ENCODE results near the gene RGS10. TPM values are rescaled to one million over a fixed set of nuclear protein-coding genes. Genes with fewer than 3 reads are reported as not detected.

RGS10 gene
- total and polyA plus RNA-seq, 12 donors: 1.9 to 16.5 (median 3.8) TPM

DNA sequence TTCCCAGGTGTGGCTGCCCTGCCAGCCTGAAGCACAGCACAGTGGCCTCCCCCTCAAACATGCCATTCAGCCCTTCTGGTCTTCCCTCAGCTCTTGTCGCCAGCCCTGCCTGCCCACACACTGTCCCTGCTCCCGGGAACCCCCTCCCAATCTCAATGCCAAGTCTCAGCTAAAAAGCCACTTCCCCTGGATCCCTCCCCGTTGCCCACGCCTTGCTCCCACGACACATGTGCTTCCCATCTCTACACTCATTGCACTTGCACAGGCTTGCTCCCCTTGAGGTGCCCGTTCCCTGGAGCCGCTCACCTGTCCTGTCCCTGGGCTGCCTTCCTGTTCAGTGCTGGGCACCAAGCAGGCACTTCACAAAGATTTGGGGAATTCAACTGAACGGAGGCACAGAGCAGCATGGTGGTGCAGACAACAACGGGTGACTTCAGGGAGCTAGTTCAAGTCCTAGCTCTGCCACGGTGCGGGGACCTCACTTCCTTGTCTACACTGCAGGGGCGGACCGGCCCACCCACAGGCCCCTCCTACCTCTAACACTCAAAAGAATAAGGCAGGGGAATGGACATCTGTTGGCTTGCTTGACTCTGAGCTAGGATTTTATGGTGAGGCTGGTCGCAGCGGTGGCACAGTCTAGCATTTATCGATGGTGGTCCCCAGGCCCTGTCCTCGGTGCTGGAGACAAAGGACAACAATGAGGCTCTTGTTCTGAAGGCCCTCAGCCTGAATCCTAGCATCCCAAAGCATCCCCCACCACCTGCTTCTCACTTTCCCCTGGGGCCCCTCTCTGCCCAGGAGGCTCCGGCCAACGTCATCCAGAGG is 18.4 kb downstream of the RGS10 start:
- ATAC-seq: peak in 3 of 8 donors; percentile 12 to 43 (median 40)
- peaks cover 0 to 6% (median 0%) of the 10 kb centered on the region in 7 donors for H3K27me3 ChIP-seq

DNA sequence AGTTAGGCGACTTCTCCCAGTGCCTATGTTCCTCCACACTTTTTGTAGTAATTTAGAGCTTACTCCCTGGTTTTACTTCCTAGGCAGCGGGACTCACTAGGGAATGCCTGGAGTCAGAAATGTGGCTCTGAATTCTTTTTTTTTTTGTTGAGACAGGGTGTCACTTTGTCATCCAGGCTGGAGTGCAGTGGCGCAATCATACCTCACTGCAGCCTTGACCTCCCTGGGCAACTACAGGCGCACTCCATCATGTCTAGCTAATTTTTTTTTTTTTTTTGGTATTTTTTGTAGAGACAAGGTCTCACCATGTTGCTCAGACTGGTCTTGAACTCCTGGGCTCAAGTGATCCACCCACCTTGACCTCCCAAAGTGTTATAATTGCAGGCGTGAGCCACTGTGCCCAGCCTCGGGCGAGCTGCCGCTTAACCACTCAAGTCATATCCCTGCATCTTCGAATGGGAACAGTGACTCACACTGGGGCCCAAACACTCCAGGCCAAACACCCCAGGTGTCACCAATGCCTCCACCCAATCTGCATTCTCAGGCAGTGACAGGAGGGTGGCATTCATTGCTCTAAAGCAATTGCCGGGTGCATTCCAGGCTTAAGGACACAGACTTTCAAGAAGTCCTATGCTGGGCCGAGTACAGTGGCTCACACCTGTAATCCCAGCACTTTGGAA is 19.6 kb downstream of the RGS10 start:
- no peak overlapping the region for H3K4me3 ChIP-seq
- H3K27ac ChIP-seq: no peak overlapping the region
- no peaks in the 10 kb centered on the region for H3K9me3 ChIP-seq
- intact Hi-C loops (cut with DNase I): no loop called here
- H3K4me1 ChIP-seq: peaks cover 0 to 19% (median 0%) of the 10 kb centered on the region in 9 donors
- TF ChIP-seq, protein P1, sequence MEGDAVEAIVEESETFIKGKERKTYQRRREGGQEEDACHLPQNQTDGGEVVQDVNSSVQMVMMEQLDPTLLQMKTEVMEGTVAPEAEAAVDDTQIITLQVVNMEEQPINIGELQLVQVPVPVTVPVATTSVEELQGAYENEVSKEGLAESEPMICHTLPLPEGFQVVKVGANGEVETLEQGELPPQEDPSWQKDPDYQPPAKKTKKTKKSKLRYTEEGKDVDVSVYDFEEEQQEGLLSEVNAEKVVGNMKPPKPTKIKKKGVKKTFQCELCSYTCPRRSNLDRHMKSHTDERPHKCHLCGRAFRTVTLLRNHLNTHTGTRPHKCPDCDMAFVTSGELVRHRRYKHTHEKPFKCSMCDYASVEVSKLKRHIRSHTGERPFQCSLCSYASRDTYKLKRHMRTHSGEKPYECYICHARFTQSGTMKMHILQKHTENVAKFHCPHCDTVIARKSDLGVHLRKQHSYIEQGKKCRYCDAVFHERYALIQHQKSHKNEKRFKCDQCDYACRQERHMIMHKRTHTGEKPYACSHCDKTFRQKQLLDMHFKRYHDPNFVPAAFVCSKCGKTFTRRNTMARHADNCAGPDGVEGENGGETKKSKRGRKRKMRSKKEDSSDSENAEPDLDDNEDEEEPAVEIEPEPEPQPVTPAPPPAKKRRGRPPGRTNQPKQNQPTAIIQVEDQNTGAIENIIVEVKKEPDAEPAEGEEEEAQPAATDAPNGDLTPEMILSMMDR (IDR thresholded peaks at IDR 0.05): no peak
- peaks cover 0 to 6% (median 0%) of the 10 kb centered on the region in 7 donors for H3K27me3 ChIP-seq
- WGBS, 2 donors: 93 to 97% methylated on average over 11 of the region's 11 CpGs
- ATAC-seq (peak in 2 of 8 donors; percentile 14), DNase-seq (no peak)
- H3K36me3 ChIP-seq: peaks cover 0 to 50% (median 0%) of the 10 kb centered on the region in 9 donors

More for the DNA sequence above, 18.4 kb downstream of the RGS10 start:
- Histone ChIP-seq H3K9me3 (no peaks in the 10 kb centered on the region), H3K4me3 (no peak overlapping the region), H3K36me3 (peaks cover 0 to 50% (median 0%) of the 10 kb centered on the region in 9 donors), H3K27ac (no peak overlapping the region), H3K4me1 (peaks cover 0 to 7% (median 0%) of the 10 kb centered on the region in 9 donors)
- DNase-seq: no peak
- WGBS, 2 donors: 93 to 95% methylated on average over 19 of the region's 19 CpGs
- intact Hi-C loops (cut with DNase I): no loop called here
- TF ChIP-seq, protein P1 (IDR thresholded peaks at IDR 0.05): no peak

DNA sequence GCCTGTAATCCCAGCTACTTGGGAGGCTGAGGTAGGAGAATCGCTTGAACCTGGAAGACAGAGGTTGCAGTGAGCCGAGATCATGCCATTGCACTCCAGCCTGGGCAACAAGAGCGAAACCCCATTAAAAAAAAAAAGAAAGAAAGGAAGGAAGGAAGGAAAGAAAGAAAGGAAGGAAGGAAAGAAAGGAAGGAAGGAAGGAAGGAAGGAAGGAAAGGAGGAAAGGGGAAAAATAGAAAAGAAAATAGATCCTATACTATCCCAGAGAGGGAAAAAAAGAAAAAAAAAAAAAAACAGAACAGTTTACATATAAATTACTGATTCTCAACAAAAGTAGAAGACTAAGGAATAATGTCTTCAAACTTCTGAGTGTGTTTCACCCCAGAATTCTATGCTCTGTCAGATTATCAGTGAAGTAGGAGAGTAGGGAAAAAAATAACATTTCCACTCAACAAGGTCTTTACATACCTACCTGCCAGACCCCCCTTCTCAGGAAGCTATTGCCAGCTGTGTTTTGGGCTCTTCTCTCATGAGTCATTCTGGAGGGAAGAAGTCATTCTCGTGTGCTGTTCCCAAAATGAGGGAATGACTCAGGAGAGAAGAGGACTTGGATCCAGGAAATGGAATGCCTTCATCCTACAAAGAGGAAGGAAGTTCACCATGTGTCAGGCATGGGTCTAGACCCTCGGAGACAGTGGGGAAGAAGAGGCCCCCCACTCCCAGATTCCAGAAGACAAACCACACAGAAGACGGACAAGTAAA is 20.9 kb downstream of the RGS10 start:
- TF ChIP-seq, protein P1 (IDR thresholded peaks at IDR 0.05): no peak
- intact Hi-C loops (cut with DNase I): no loop called here
- ATAC-seq (peak in 1 of 8 donors; percentile 41), DNase-seq (no peak)
- Histone ChIP-seq H3K4me3 (no peak overlapping the region), H3K9me3 (no peaks in the 10 kb centered on the region), H3K27ac (no peak overlapping the region), H3K4me1 (peaks cover 0 to 32% (median 2%) of the 10 kb centered on the region in 9 donors), H3K27me3 (peaks cover 0 to 6% (median 0%) of the 10 kb centered on the region in 7 donors), H3K36me3 (peaks cover 0 to 45% (median 0%) of the 10 kb centered on the region in 9 donors)
- WGBS, 2 donors: 77 to 82% methylated on average over 6 of the region's 6 CpGs

DNA sequence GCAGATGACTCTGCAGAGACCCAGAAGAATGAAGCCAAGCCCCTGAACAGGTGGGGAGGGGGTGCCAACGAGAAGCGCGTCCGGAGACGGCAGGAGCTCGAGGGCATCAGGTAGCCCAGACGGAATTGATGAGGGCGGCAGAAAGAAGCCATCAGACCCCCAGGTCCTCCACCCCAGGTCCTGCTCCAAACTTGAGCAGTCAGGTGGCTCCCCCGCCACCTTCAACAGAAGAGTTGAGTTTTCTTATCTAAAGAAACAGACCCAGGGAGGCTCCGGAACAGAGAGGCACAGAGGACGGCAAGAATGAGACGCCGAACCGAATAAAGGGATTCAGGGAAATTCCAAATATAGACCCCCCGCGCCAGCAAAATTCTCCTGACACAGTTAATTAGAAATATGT is 22.2 kb downstream of the RGS10 start:
- TF ChIP-seq, protein P1 (IDR thresholded peaks at IDR 0.05): no peak
- intact Hi-C loops (cut with DNase I): no loop called here
- ATAC-seq (no peak), DNase-seq (no peak)
- Histone ChIP-seq H3K27ac (no peak overlapping the region), H3K9me3 (no peaks in the 10 kb centered on the region), H3K4me3 (no peak overlapping the region), H3K36me3 (peaks cover 0 to 48% (median 0%) of the 10 kb centered on the region in 9 donors), H3K27me3 (peaks cover 0 to 6% (median 0%) of the 10 kb centered on the region in 7 donors), H3K4me1 (peaks cover 0 to 45% (median 14%) of the 10 kb centered on the region in 9 donors)
- 85 to 90% methylated on average over 16 of the region's 16 CpGs for WGBS, 2 donors

Data from heart right ventricle (tissue), 16 donors.